LNCaP clone FGC (cell line): ENCODE measurements around the gene TYMP.

Experiments
- DNase-seq: peaks from one replicate; pipeline ENCODE4 v3.0.0-alpha.2; 2011; ENCODE audit warnings: low read depth
- H3K4me3 ChIP-seq: 2 replicates; pipeline ENCODE4 v1.5.1; 2011; ENCODE audit warnings: mild to moderate bottlenecking, low read depth, low read length, control low read depth
- CTCF ChIP-seq: IDR thresholded peaks from 2 replicates; pipeline ENCODE4 v1.5.1; 2012; ENCODE audit warnings: mild to moderate bottlenecking; ENCODE audit not compliant: control insufficient read depth, insufficient read depth; ENCODE audit errors: extremely low read depth

Gene TYMP

GRCh38 chr22:50526108-50526833 lies 3.5 kb downstream of the TYMP start:
- peak overlapping the region; percentile 82 for H3K4me3 ChIP-seq
- no peak for DNase-seq
- peak; percentile 70 for TF ChIP-seq CTCF

GRCh38 chr22:50525858-50526107 lies 4.0 kb downstream of the TYMP start:
- DNase-seq: no peak
- H3K4me3 ChIP-seq: peak overlapping the region; percentile 82
- no peak; the same call in 1 of the 2 replicates for TF ChIP-seq CTCF

DNA sequence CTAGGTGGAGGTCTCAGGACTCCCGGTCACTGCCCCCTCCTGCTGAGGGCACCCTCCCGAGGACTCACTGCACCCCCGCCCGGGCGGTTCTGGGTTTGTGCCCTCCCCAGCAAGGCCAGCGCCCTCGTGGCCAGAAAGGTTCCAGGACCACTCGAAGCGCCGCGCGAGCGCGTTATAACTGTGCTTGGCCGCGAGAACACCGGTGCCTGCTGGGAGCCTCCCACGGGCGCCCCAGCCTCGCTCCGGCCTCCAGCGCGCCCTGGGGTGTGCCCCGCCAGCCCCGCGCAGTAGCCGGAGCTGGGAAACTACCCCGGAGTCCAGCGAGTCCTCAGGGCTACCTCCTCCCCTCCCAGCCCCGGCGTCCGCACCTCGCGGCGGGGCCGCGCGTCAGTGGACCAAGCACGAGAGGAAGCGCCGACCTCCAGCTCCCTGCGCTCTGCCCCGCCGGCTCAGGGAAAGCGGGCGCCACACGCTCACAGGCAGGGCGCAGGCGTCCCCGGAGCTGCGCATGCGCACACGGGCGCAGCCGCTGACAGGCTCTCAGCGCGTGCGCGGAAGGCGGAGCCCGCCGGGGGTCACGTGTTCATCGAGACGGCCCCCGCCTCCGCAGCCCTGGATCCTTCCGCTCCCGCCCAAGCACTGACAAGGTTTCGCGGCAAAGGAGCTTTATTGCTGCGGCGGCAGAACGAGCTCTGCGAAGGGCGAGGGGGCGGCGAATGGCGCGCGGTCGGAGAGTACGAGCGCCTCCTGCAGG lies 4.5 kb downstream of the TYMP start, which contains the start of gene SCO2:
Gene SCO2 (minus strand): TSS at position 495 of the 754 bp plus-strand sequence. CDS start 1,187 bp downstream, outside the sequence.
- peak within 1 kb of the TSS; percentile 82 for H3K4me3 ChIP-seq
- peak; percentile 44; the same call in 1 of the 2 replicates for TF ChIP-seq CTCF
- peak; percentile 88 for DNase-seq

GRCh38 chr22:50524676-50525103 lies 5.1 kb downstream of the TYMP start:
- peak overlapping the region; percentile 82 for H3K4me3 ChIP-seq
- no peak for TF ChIP-seq CTCF
- no peak for DNase-seq

DNA sequence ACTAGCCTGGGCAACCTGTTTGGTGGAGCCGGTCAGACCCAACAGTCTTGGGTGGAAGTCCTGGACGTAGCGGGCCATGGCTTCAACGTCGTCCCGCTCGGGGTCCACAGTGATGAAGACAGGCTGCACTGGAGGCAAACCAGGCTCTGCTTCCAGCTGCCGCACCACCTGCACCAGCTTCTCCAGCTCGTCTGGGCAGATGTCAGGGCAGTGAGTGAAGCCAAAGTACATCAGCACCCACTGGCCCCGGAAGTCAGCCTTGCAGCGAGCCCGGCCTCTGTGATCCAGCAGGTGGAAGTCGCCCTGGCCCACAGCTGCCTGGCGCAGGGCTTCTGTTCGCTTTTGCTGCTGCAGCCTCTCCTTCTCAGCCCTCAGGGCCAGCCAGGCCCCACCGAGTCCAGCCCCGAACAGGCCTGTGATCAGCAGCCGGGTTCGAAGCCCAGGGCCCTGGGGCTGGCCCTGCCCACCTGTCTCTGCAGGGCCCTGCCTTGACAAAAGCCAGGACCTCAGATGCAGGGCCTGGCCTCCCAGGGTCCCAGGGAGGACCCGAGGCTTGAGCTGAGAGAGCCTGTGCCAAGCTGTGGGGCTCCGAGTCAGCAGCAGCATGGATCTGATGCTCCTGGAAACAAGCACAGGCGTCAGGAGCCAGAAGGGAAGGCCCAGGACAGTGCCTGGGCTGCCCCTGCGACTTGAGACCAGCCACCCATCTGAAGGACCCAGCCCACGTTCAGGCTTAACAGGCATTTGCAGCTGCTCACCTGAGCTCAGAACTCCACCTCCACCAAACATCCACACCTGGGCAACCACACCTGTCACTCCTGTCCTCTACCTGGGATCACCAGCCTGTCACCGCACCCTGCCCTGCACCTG lies 5.8 kb downstream of the TYMP start:
- TF ChIP-seq CTCF: no peak
- DNase-seq: no peak
- H3K4me3 ChIP-seq: peak overlapping the region; percentile 82

- TF ChIP-seq CTCF: no peak
- H3K4me3 ChIP-seq: no peak overlapping the region
- DNase-seq: no peak
Measured at GRCh38 chr22:50523458-50523805, 6.4 kb downstream of the TYMP start.
